ENCODE measurements around the gene FOXL2. TPM values are rescaled to one million over a fixed set of nuclear protein-coding genes. Genes with fewer than 3 reads are reported as not detected.
A peak's percentile ranks its signal among the peaks of the same experiment; 100 is the strongest.

FOXL2 gene
- total and polyA plus RNA-seq, 11 donors: not detected

- no peak for ATAC-seq
- Histone ChIP-seq H3K27ac (no peak overlapping the region), H3K4me3 (no peak overlapping the region), H3K27me3 (peaks cover 18 to 64% (median 46%) of the 10 kb centered on the region in 9 donors), H3K9me3 (peaks cover 0 to 29% (median 13%) of the 10 kb centered on the region in 12 donors), H3K4me1 (peaks cover 0 to 5% (median 0%) of the 10 kb centered on the region in 12 donors), H3K36me3 (no peaks in the 10 kb centered on the region)
- WGBS, 4 donors: 50 to 59% (median 56%) methylated on average over 1 to 8 of the region's 8 CpGs
- intact Hi-C loops (cut with DNase I): no loop called here
- no peak for DNase-seq
- TF ChIP-seq CTCF (IDR thresholded peaks at IDR 0.05): no peak
- TF ChIP-seq POLR2A (IDR thresholded peaks at IDR 0.05): no peak
These were observed 16.1 kb upstream of the FOXL2 start for GRCh38 chr3:138962854-138963560.

- Histone ChIP-seq H3K36me3 (no peaks in the 10 kb centered on the region), H3K9me3 (peaks cover 0 to 21% (median 12%) of the 10 kb centered on the region in 12 donors), H3K27me3 (peaks cover 23 to 84% (median 53%) of the 10 kb centered on the region in 9 donors), H3K4me1 (peaks cover 0 to 5% (median 0%) of the 10 kb centered on the region in 12 donors), H3K4me3 (no peak overlapping the region), H3K27ac (no peak overlapping the region)
- intact Hi-C loops (cut with DNase I): no loop called here
- ATAC-seq: no peak
- WGBS, 4 donors: 3 to 7% (median 5%) methylated on average over 19 to 36 of the region's 36 CpGs
- no peak for DNase-seq
- TF ChIP-seq POLR2A (IDR thresholded peaks at IDR 0.05): no peak
- no peak for TF ChIP-seq CTCF (IDR thresholded peaks at IDR 0.05)
These were observed 13.5 kb upstream of the FOXL2 start for GRCh38 chr3:138960417-138960852.

- Histone ChIP-seq H3K4me3 (peak overlapping the region in 2 of 12 donors; percentile 38 to 50), H3K36me3 (no peaks in the 10 kb centered on the region), H3K9me3 (no peaks in the 10 kb centered on the region), H3K4me1 (peaks cover 4 to 34% (median 25%) of the 10 kb centered on the region in 12 donors), H3K27me3 (peaks cover 37 to 97% (median 83%) of the 10 kb centered on the region in 9 donors), H3K27ac (no peak overlapping the region)
- intact Hi-C loops (cut with DNase I): loop anchor here in 1 of 10 donors (5.0 kb wide), 1 partner anchor 157 kb away; no protein-coding TSS in a partner anchor
- WGBS, 4 donors: 81 to 90% (median 88%) methylated on average over 7 to 8 of the region's 8 CpGs
- TF ChIP-seq POLR2A (IDR thresholded peaks at IDR 0.05): no peak
- TF ChIP-seq CTCF (IDR thresholded peaks at IDR 0.05): no peak
- DNase-seq: no peak
- ATAC-seq: no peak
These were observed 3.8 kb upstream of the FOXL2 start for GRCh38 chr3:138950701-138951100.

- DNase-seq: no peak
- Histone ChIP-seq H3K36me3 (no peaks in the 10 kb centered on the region), H3K9me3 (no peaks in the 10 kb centered on the region), H3K27me3 (peaks cover 38 to 96% (median 82%) of the 10 kb centered on the region in 9 donors), H3K27ac (no peak overlapping the region), H3K4me3 (peak overlapping the region; percentile 14 to 50 (median 39)), H3K4me1 (peaks cover 7 to 39% (median 26%) of the 10 kb centered on the region in 12 donors)
- WGBS, 4 donors: 1 to 10% (median 2%) methylated on average over 3 to 53 of the region's 53 CpGs
- TF ChIP-seq POLR2A (IDR thresholded peaks at IDR 0.05): no peak
- TF ChIP-seq CTCF (IDR thresholded peaks at IDR 0.05): no peak
- ATAC-seq: peak in 3 of 4 donors; percentile 47 to 64 (median 62)
- intact Hi-C loops (cut with DNase I): loop anchor here in 1 of 10 donors (5.0 kb wide), 1 partner anchor 157 kb away; no protein-coding TSS in a partner anchor
These were observed 3.2 kb upstream of the FOXL2 start for GRCh38 chr3:138950006-138950644.

Measured in heart left ventricle (tissue), 16 donors.